Ovary (tissue), 9 donors: ENCODE data around the gene POLH. TPM values are rescaled to one million over a fixed set of nuclear protein-coding genes. Genes with fewer than 3 reads are reported as not detected.
"Not testable (repeated sequence)": the region's sequence is repeated elsewhere in the genome, so short reads cannot be mapped to it uniquely, and the experiment has no call there.

Experiments used
- DNase-seq, 5 donors: peaks; one replicate each; pipeline ENCODE4 v3.0.0-alpha.2; 2019 to 2020
- H3K27ac ChIP-seq, 2 donors: fragments of 200-600 bp; one replicate each; pipeline versions ENCODE4 v1.5.1 to v1.8.0; 2019 to 2022
- H3K27me3 ChIP-seq: fragments of 200-600 bp; one replicate; pipeline ENCODE4 v1.8.0; 2022
- H3K36me3 ChIP-seq: fragments of 200-600 bp; sonication (generic); one replicate; pipeline ENCODE4 v1.5.1; 2019
- H3K4me1 ChIP-seq: one replicate; pipeline ENCODE4 v1.8.1; 2013; ENCODE audit warnings: mild to moderate bottlenecking, moderate library complexity; ENCODE audit not compliant: insufficient read depth
- H3K4me3 ChIP-seq: fragments of 200-600 bp; sonication (generic); one replicate; pipeline ENCODE4 v1.5.1; 2017
- H3K9me3 ChIP-seq, 2 donors: fragments of 200-600 bp in 1 of 2; sonication (generic) in 1 of 2; one replicate each; pipeline versions ENCODE4 v1.5.1 to v1.8.1; 2013 to 2019; ENCODE audit warnings: mild to moderate bottlenecking in 1 of 2, moderate library complexity in 1 of 2
- CTCF ChIP-seq, 3 donors: fragments of 450-650 bp in 2 of 3; fragments of 200-600 bp in 1 of 3; IDR thresholded peaks; one replicate each; pipeline versions ENCODE4 v1.5.1 to v1.8.0; 2016 to 2022; ENCODE audit warnings: antibody characterized with exemption in 3 of 3, mild to moderate bottlenecking in 1 of 3
- EP300 ChIP-seq: sonication (generic); formaldehyde crosslinking; IDR thresholded peaks from one replicate; pipeline ENCODE4 v1.6.1; 2017; ENCODE audit warnings: antibody characterized with exemption
- POLR2A ChIP-seq: fragments of 450-650 bp; IDR thresholded peaks from one replicate; pipeline ENCODE4 v1.6.1; 2017; ENCODE audit warnings: antibody characterized with exemption, mild to moderate bottlenecking, moderate library complexity
- WGBS, 3 donors: extraction: QIAGEN DNeasy Blood & Tissue Kit in 1 of 3; methylation state at CpG; one replicate each; pipeline versions ENCODE4 v1.1.5 to v1.1.7; 2013 to 2017; 5-methylcytosine and 5-hydroxymethylcytosine counted together
- intact Hi-C, 4 donors: fragments of 100-400 bp; cut with DNase I; formaldehyde crosslinking; loops; one replicate each; pipeline versions ENCODE4 v1.11.0 to v1.15.1; 2022 to 2023
- polyA plus RNA-seq, 2 donors: library from polyadenylated mRNA; stranded (reverse); fragments of 200-250 nt in 1 of 2; fragments of 350-450 nt in 1 of 2; fragmentation: Illumina TruSeq in 1 of 2; extraction: RNeasy Lipid Tissue Mini Kit (QIAGEN cat#74804) in 1 of 2; gene quantifications; one replicate each; pipeline ENCODE4 v1.2.3, GENCODE V29; 2013 to 2014
- small RNA-seq: library from RNA; depleted of rRNA; stranded (forward); fragments of <200 nt; gene quantifications from one replicate; pipeline ENCODE3, GENCODE V24; 2016
- total RNA-seq, 7 donors: library from RNA; depleted of rRNA in 2 of 7; stranded (reverse); fragments of >200 nt in 2 of 7; fragmentation: NEBNext Ultra II Directional in 3 of 7; extraction: Animal tissue kit (Norgen Biotek cat#: 25700) in 3 of 7; gene quantifications; one replicate each; pipeline versions ENCODE4 v1.1.0 to v1.2.4, GENCODE V29; 2016 to 2023
- donor health status: DM: no; HTN: no; CAD: no; lungs with moderate emphysema.
- donor health status: DM: no; HTN: no; CAD: no.
- donor health status: Bipolar disorder and iron deficiency.
- donor health status: DM: yes; HTN: yes; CAD: no.
- donor health status: DM: no; HTN: no; CAD: no.
- donor health status: DM: yes; HTN: yes; CAD: no.

The POLH gene
- total and polyA plus RNA-seq, 9 donors, result 4.6 to 15.5 (median 8.6) TPM

GRCh38 chr6:43648248-43648647 lies 72.3 kb downstream of the POLH start:
- no peaks in the 10 kb centered on the region for H3K9me3 ChIP-seq
- H3K36me3 ChIP-seq, result no peaks in the 10 kb centered on the region
- H3K4me1 ChIP-seq, result peaks cover 3% of the 10 kb centered on the region
- intact Hi-C loops, result no loop called here
- no peaks in the 10 kb centered on the region for H3K27me3 ChIP-seq
- TF ChIP-seq EP300 (no peak), POLR2A (no peak), CTCF (IDR thresholded peaks at IDR 0.05) (no peak)
- no peak for DNase-seq
- H3K4me3 ChIP-seq, result no peak overlapping the region
- WGBS, 3 donors, result 96 to 98% (median 97%) methylated on average over 2 of the region's 2 CpGs
- H3K27ac ChIP-seq, result no peak overlapping the region

GRCh38 chr6:43652822-43653221 lies 76.8 kb downstream of the POLH start:
- H3K9me3 ChIP-seq, intact Hi-C loops, H3K27ac ChIP-seq, DNase-seq, H3K4me1 ChIP-seq, H3K27me3 ChIP-seq, H3K36me3 ChIP-seq, H3K4me3 ChIP-seq: not testable (repeated sequence)
- WGBS, 3 donors, result 93 to 98% (median 94%) methylated on average over 2 of the region's 2 CpGs

DNA sequence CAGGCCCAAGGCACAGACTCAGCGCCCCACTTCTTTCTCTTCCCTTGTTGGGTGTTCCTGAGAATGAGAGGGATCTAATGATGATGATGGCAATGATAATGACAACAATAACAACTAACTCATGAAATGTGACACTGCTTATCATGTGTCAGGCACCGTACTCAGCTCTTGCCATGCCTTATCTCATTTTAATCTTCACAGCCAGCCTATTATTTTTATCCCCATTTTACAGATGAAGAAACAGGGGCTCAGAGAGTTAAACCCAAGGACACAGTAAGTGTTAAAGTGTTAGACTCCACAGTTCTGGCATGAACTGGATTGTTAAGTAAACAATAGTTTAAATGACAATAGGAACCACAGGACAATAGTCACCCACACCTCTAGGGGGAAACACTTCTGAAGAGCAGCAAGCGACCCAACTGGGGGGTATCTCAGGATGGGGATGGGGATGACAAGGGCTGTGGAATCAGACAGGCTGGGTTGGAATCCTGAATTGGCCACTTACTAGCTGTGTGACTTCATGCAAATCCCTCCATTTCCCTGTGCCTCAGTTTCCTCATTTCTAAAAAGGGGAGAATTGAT lies 81.3 kb downstream of the POLH start:
- no peak for TF ChIP-seq CTCF (IDR thresholded peaks at IDR 0.05)
- no peak for TF ChIP-seq EP300
- no peak for TF ChIP-seq POLR2A
- no peaks in the 10 kb centered on the region for H3K27me3 ChIP-seq
- H3K4me3 ChIP-seq, result no peak overlapping the region
- no peaks in the 10 kb centered on the region for H3K36me3 ChIP-seq
- no peak overlapping the region for H3K27ac ChIP-seq
- WGBS, 3 donors, result 83 to 95% (median 93%) methylated on average over 3 of the region's 3 CpGs
- no peaks in the 10 kb centered on the region for H3K4me1 ChIP-seq
- DNase-seq, result no peak
- no peaks in the 10 kb centered on the region for H3K9me3 ChIP-seq
- intact Hi-C loops, result no loop called here

DNA sequence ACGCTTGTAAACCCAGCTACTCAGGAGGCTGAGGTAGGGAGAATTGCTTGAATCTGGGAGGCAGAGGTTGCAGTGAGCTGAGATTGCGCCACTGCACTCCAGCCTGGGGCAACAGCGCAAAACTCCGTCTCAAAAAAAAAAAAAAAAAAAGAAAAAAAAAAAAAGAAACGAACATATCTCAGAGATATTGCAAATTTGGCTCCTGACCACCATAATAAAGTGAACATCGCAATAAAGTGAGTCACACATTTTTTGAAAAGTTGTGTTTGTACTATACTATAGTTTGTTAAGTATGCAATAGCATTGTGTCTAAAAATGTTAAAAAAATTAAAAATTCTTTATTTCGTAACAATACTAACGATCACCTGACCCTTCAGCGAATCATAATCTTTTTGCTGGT lies 82.2 kb downstream of the POLH start:
- intact Hi-C loops, result no loop called here
- Histone ChIP-seq H3K4me1 (no peaks in the 10 kb centered on the region), H3K9me3 (no peaks in the 10 kb centered on the region), H3K27me3 (no peaks in the 10 kb centered on the region), H3K36me3 (no peaks in the 10 kb centered on the region), H3K4me3 (no peak overlapping the region), H3K27ac (no peak overlapping the region)
- 94 to 96% (median 95%) methylated on average over 9 of the region's 9 CpGs for WGBS, 3 donors
- no peak for TF ChIP-seq EP300
- DNase-seq, result no peak

- not testable (repeated sequence) for H3K36me3 ChIP-seq, H3K27me3 ChIP-seq, H3K9me3 ChIP-seq, H3K4me3 ChIP-seq, DNase-seq, H3K4me1 ChIP-seq, H3K27ac ChIP-seq
- intact Hi-C loops, result loop anchor here in 1 of 4 donors (10.0 kb wide), 1 partner anchor 102 kb away; no protein-coding TSS in a partner anchor
- WGBS, 3 donors, result 94% methylated on average over 5 of the region's 5 CpGs
Measured at GRCh38 chr6:43662948-43663347, 87.0 kb downstream of the POLH start.

Small RNAs within 50 kb of the gene (small RNA-seq; reads per million reads assigned to genes)
- gene RF00426, result not detected

Other genes starting within 250 kb of the POLH start
- gene ZNF318, start 206.5 kb upstream of the POLH start, total RNA-seq, result 10 to 100 TPM; 11.4 to 26.0 (median 19.9) TPM
- gene ZNF318, start 206.5 kb upstream of the POLH start, polyA plus RNA-seq, result 10 to 100 TPM in 1 of 2 donors, 1 to 10 TPM in 1; 8.3 to 17.4 TPM
- gene ABCC10, start 148.6 kb upstream of the POLH start, total RNA-seq, result 10 to 100 TPM; 11.7 to 34.9 (median 27.0) TPM
- 10 to 100 TPM in 1 of 2 donors, 1 to 10 TPM in 1; 8.9 to 21.1 TPM for gene ABCC10, start 148.6 kb upstream of the POLH start, polyA plus RNA-seq
- gene DLK2, start 120.6 kb upstream of the POLH start, total RNA-seq, result 1 to 10 TPM in 4 of 7 donors, under 1 TPM in 3; 0.18 to 6.0 (median 1.0) TPM
- gene DLK2, start 120.6 kb upstream of the POLH start, polyA plus RNA-seq, result under 1 TPM; 0.33 to 0.92 TPM
- 10 to 100 TPM; 21.8 to 44.8 (median 34.5) TPM for gene TJAP1, start 98.6 kb upstream of the POLH start, total RNA-seq
- 10 to 100 TPM; 12.9 to 29.8 TPM for gene TJAP1, start 98.6 kb upstream of the POLH start, polyA plus RNA-seq
- 1 to 10 TPM; 1.1 to 4.8 (median 2.0) TPM for gene LRRC73, start 65.8 kb upstream of the POLH start, total RNA-seq
- gene LRRC73, start 65.8 kb upstream of the POLH start, polyA plus RNA-seq, result under 1 TPM; 0.13 to 0.30 TPM
- 10 to 100 TPM; 47.0 to 81.8 (median 71.4) TPM for gene YIPF3, start 59.3 kb upstream of the POLH start, total RNA-seq
- gene YIPF3, start 59.3 kb upstream of the POLH start, polyA plus RNA-seq, result 100 to 1,000 TPM; 107 to 143 TPM
- 10 to 100 TPM; 18.1 to 48.6 (median 32.0) TPM for gene POLR1C, start 59.1 kb upstream of the POLH start, total RNA-seq
- 10 to 100 TPM; 29.3 to 33.7 TPM for gene POLR1C, start 59.1 kb upstream of the POLH start, polyA plus RNA-seq
- gene XPO5, start 147 bp upstream of the POLH start, total RNA-seq, result 10 to 100 TPM in 6 of 7 donors, 1 to 10 TPM in 1; 9.8 to 41.8 (median 27.6) TPM
- gene XPO5, start 147 bp upstream of the POLH start, polyA plus RNA-seq, result 10 to 100 TPM in 1 of 2 donors, 1 to 10 TPM in 1; 6.8 to 24.5 TPM
- gene GTPBP2, start 53.1 kb downstream of the POLH start, total RNA-seq, result 10 to 100 TPM; 24.9 to 60.4 (median 36.5) TPM
- 10 to 100 TPM; 28.8 to 31.9 TPM for gene GTPBP2, start 53.1 kb downstream of the POLH start, polyA plus RNA-seq
- 10 to 100 TPM; 11.9 to 28.4 (median 16.8) TPM for gene MAD2L1BP, start 59.7 kb downstream of the POLH start, total RNA-seq
- 10 to 100 TPM; 16.0 to 23.9 TPM for gene MAD2L1BP, start 59.7 kb downstream of the POLH start, polyA plus RNA-seq
- 1 to 10 TPM in 1 of 7 donors, under 1 TPM in 5, not detected in 1; 0.20 to 4.7 (median 0.44) TPM for gene RSPH9, start 68.9 kb downstream of the POLH start, total RNA-seq
- gene RSPH9, start 68.9 kb downstream of the POLH start, polyA plus RNA-seq, result under 1 TPM; 0.25 to 0.70 TPM
- 10 to 100 TPM; 21.9 to 44.1 (median 25.9) TPM for gene MRPS18A, start 111.6 kb downstream of the POLH start, total RNA-seq
- gene MRPS18A, start 111.6 kb downstream of the POLH start, polyA plus RNA-seq, result 10 to 100 TPM; 35.1 to 45.0 TPM
- 100 to 1,000 TPM in 1 of 7 donors, 10 to 100 TPM in 6; 19.2 to 123 (median 45.2) TPM for gene VEGFA, start 194.0 kb downstream of the POLH start, total RNA-seq
- gene VEGFA, start 194.0 kb downstream of the POLH start, polyA plus RNA-seq, result 10 to 100 TPM; 20.8 to 44.7 TPM